ENCODE data around the gene APLF.
"Not testable (repeated sequence)": the region's sequence is repeated elsewhere in the genome, so short reads cannot be mapped to it uniquely, and the experiment has no call there.

Gene APLF

DNA sequence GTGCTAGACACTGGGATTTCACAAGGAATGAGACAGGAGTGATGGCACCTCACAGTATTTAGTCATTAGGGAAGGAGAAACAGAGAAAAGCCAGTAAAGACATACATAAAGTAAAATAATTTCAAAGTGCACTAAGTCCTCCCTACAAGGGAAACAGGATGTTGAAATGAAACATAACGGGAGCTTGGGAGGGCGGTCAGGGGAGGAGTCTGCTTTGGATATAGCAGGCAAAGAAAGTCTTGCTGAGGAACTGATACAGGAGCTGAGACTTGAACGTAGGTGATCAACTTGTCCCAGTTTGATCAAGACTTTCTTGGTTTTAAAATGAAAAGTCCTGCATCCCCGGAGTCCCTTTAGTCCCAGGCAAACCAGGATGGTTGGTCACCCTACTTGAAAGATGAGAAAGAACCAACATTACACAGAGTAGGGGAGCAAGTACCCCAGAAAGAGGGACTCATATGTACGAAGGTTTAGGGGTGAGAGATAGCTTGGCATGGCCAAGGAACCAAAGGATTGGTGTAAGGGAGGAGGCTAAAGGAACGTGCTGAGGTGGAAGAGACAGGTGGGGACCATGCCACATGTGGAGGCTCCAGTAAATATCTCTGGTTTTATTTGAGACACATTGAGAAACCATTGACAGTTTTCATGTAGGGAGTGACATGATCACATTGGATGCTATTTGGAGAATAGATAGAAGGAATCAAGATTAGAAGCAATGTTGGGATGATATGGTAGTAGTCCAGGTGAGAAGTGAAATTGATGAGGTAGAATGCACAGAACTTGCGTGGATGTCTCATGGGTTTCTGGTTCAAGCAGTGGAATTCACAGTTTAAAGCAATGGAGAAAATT, 28.7 kb upstream of the APLF start:
- no peak overlapping the region for H3K4me3 ChIP-seq (ENCODE audit: low read depth, low read length)
- in situ Hi-C loops (cut with HindIII; ENCODE audit: low sequenced_read_pairs) = no loop called here
- DNase-seq (ENCODE audit: low read depth, low spot score) = no peak
- TF ChIP-seq, protein P1, sequence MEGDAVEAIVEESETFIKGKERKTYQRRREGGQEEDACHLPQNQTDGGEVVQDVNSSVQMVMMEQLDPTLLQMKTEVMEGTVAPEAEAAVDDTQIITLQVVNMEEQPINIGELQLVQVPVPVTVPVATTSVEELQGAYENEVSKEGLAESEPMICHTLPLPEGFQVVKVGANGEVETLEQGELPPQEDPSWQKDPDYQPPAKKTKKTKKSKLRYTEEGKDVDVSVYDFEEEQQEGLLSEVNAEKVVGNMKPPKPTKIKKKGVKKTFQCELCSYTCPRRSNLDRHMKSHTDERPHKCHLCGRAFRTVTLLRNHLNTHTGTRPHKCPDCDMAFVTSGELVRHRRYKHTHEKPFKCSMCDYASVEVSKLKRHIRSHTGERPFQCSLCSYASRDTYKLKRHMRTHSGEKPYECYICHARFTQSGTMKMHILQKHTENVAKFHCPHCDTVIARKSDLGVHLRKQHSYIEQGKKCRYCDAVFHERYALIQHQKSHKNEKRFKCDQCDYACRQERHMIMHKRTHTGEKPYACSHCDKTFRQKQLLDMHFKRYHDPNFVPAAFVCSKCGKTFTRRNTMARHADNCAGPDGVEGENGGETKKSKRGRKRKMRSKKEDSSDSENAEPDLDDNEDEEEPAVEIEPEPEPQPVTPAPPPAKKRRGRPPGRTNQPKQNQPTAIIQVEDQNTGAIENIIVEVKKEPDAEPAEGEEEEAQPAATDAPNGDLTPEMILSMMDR (IDR thresholded peaks at IDR 0.05; ENCODE audit: low read depth, low read length) = no peak

DNA sequence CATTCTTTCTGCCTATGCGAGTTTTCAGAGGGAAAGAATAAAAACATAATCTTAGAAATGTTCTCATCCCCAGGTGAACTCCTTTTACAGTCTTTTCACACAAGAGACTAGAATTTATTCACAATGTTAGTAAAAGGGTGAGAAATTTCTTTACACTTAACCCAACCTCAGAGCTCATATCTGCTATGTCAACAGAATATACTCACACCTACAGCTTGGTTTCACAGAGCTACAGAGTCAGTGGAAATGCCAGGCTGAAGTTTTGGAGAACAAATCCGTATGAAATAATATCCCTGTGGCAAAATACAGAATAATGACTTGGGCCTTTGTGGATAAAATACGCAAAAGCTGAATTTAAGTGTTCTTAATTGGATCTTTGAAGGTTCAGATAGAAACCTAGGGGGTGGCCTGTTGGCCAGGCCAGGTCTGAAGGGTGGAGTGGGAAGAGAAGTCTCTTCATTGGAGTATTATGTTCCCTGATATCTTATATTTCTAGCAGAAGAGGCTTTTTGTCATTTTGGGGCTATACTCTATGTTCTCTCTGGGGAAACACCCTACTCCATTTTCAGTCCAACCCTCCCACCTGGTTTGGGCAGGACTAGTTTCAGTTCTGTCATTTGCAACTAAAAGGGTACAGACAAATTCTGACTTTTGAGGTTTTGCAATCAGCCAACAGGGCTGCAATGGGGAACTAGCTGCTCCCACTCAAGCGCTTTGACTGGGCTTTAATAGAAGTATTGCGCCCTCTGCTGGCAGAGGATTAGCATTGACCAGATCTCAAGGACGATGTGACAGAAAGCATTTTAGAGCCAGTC, 26.0 kb upstream of the APLF start:
- TF ChIP-seq, protein P1 (IDR thresholded peaks at IDR 0.05; ENCODE audit: low read depth, low read length) = peak; percentile 80
- DNase-seq (ENCODE audit: low read depth, low spot score) = peak; percentile 85
- in situ Hi-C loops (cut with HindIII; ENCODE audit: low sequenced_read_pairs) = no loop called here
- H3K4me3 ChIP-seq (ENCODE audit: low read depth, low read length) = no peak overlapping the region

DNA sequence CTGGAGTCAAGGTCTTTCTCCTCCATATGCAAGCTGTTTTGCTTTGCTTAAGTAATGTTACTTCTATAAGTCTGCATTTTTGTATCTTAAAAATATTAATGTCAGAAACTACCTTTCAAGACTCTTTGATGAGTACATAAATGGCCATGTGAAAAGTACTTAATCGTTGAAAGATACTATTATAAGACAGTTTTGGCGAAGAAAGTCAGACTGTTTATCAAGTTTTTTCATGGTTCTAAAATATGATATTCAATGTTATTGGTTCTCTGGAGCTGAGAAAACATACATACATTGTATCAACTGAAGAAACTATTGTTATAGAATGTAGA, 25.4 kb upstream of the APLF start:
- in situ Hi-C loops (cut with HindIII; ENCODE audit: low sequenced_read_pairs) = no loop called here

DNA sequence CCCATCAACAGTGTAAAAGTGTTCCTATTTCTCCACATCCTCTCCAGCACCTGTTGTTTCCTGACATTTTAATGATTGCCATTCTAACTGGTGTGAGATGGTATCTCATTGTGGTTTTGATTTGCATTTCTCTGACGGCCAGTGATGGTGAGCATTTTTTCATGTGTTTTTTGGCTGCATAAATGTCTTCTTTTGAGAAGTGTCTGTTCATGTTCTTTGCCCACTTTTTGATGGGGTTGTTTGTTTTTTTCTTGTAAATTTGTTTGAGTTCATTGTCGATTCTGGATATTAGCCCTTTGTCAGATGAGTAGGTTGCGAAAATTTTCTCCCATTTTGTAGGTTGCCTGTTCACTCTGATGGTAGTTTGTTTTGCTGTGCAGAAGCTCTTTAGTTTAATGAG, 21.0 kb upstream of the APLF start:
- H3K4me3 ChIP-seq (ENCODE audit: low read depth, low read length); DNase-seq (ENCODE audit: low read depth, low spot score); in situ Hi-C loops (cut with HindIII; ENCODE audit: low sequenced_read_pairs): not testable (repeated sequence)

More for the DNA sequence above, 25.4 kb upstream of the APLF start:
- TF ChIP-seq, protein P1 (IDR thresholded peaks at IDR 0.05; ENCODE audit: low read depth, low read length) = no peak
- no peak overlapping the region for H3K4me3 ChIP-seq (ENCODE audit: low read depth, low read length)
- DNase-seq (ENCODE audit: low read depth, low spot score) = no peak

DNA sequence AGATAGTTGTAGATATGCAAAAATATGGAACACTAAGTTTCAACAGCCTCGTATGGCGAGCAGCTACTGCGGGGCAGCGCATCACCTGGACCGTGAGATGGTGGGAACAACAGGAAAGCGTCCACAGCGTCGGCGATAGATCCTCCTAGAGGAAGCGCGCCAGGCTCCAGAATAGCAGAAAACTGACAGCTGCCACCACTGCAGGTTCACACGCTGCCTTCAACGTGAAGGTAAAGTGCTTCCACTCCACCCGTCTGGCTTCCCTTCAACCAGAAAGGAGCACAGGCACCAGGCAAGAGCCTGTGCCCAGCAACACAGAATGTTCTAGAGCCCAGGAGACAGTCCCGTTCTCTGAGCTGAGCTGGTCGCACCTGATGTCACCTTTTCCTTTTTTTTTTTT, 20.3 kb upstream of the APLF start:
- H3K4me3 ChIP-seq (ENCODE audit: low read depth, low read length) = no peak overlapping the region
- TF ChIP-seq, protein P1 (IDR thresholded peaks at IDR 0.05; ENCODE audit: low read depth, low read length) = no peak
- in situ Hi-C loops (cut with HindIII; ENCODE audit: low sequenced_read_pairs) = no loop called here
- no peak for DNase-seq (ENCODE audit: low read depth, low spot score)

DNA sequence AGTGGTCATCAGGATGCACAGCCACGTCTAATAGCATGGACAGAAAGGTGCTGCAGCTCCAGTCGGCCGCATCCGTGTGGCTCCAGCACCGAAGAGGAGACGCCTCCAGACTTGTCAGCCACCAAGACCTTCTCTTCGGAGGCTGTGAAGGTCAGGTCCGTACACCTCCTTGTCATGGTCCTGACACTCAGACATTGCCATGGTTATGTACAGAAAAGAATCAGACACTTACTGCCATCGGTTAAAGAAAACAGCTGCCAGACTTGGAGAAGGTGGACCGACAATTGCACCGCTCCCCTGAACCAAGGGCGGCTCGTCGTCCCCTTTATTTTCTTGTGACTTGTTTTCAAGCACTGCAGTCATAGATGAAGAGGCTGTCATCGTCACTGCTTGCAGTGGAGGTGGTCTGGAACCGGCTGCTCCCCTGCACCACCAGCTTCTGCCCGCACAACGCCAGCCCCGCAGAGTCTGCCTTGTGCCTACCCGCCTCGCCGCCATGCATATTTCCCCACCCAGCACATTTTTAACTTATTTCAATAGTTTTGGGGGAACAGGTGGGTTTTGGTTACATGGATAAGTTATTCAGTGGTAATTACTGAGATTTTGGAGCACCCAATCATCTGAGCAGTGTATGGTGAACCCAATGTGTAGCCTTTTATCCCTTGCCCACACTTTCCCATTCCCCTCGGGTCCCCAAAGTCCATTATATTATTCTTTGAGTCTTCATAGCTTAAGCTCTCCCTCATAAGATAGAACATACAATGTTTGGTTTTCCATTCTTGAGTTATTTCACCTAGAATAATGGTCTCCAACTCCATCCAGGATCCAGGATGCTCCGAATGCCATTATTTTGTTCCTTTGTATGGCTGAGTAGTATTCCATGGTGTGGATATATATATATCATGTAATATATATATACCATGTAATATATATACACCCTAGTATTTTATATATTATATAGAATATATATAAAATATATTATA, 18.4 kb upstream of the APLF start:
- TF ChIP-seq, protein P1 (IDR thresholded peaks at IDR 0.05; ENCODE audit: low read depth, low read length) = no peak
- no peak for DNase-seq (ENCODE audit: low read depth, low spot score)
- H3K4me3 ChIP-seq (ENCODE audit: low read depth, low read length) = no peak overlapping the region
- in situ Hi-C loops (cut with HindIII; ENCODE audit: low sequenced_read_pairs) = no loop called here

Data from astrocyte of the spinal cord (primary cell).